ENCODE results near the gene NEK10.

DNA sequence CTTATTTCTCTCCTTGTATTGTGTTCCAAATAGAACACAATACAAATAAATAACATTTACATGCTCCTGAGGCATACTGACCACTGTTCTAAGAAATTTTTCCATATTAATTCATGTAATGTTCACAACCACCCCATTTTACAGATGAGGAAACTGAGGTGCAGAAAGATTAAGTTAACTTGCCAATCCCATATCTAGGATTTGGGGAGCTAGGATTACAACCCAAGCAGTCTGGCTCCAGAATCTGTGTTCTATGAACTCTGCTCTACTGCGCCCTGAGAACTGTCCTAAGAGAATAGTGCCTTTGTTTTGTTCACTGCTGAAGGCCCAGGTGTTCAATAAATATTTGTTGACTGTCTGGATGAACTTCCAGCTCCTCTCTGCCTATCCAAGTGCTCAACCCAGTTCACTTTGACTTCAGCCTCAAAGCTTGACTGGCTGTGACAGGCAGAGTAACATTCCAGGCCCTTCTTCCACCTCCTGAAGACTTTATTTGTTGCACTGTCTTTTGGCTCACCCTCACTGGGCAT is 3.1 kb downstream of the NEK10 start:
- TF ChIP-seq, protein P1, sequence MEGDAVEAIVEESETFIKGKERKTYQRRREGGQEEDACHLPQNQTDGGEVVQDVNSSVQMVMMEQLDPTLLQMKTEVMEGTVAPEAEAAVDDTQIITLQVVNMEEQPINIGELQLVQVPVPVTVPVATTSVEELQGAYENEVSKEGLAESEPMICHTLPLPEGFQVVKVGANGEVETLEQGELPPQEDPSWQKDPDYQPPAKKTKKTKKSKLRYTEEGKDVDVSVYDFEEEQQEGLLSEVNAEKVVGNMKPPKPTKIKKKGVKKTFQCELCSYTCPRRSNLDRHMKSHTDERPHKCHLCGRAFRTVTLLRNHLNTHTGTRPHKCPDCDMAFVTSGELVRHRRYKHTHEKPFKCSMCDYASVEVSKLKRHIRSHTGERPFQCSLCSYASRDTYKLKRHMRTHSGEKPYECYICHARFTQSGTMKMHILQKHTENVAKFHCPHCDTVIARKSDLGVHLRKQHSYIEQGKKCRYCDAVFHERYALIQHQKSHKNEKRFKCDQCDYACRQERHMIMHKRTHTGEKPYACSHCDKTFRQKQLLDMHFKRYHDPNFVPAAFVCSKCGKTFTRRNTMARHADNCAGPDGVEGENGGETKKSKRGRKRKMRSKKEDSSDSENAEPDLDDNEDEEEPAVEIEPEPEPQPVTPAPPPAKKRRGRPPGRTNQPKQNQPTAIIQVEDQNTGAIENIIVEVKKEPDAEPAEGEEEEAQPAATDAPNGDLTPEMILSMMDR (conservative IDR thresholded peaks at IDR 0.05) = no peak
- TF ChIP-seq ZFX (IDR thresholded peaks at IDR 0.05) = no peak

Data from C4-2B (cell line).